Neural progenitor cell (in vitro differentiated cells): ENCODE results near the gene RAD51B. TPM values are rescaled to one million over a fixed set of nuclear protein-coding genes. Genes with fewer than 3 reads are reported as not detected.
A peak's percentile ranks its signal among the peaks of the same experiment; 100 is the strongest.

Source experiments
- DNase-seq: peaks from one replicate; pipeline ENCODE4 v3.0.0-alpha.2; 2016; ENCODE audit warnings: low spot score
- H2AFZ ChIP-seq: fragments of 200-600 bp; sonication (generic); replicated peaks from 2 replicates; pipeline ENCODE4 v1.6.1; 2016; ENCODE audit warnings: antibody characterized with exemption
- H3F3A ChIP-seq: fragments of 200-600 bp; sonication (generic); 2 replicates; pipeline ENCODE4 v1.6.1; 2016; ENCODE audit warnings: antibody characterized with exemption, low read depth
- H3K27ac ChIP-seq: fragments of 200-600 bp; sonication (generic); 2 replicates; pipeline ENCODE4 v1.5.1; 2016; ENCODE audit warnings: mild to moderate bottlenecking
- H3K27me3 ChIP-seq: fragments of 200-600 bp; sonication (generic); 2 replicates; pipeline ENCODE4 v1.6.1; 2016; ENCODE audit warnings: mild to moderate bottlenecking, moderate library complexity
- H3K36me3 ChIP-seq: fragments of 200-600 bp; sonication (generic); 2 replicates; pipeline ENCODE4 v1.5.1; 2016
- H3K4me1 ChIP-seq: fragments of 200-600 bp; sonication (generic); 2 replicates; pipeline ENCODE4 v1.6.1; 2016; ENCODE audit warnings: mixed run types
- H3K4me2 ChIP-seq: fragments of 200-600 bp; sonication (generic); 2 replicates; pipeline ENCODE4 v1.6.1; 2016
- H3K4me3 ChIP-seq: fragments of 200-600 bp; sonication (generic); 2 replicates; pipeline ENCODE4 v1.5.1; 2016
- H3K79me2 ChIP-seq: fragments of 200-600 bp; sonication (generic); 2 replicates; pipeline ENCODE4 v1.6.1; 2016; ENCODE audit warnings: low read depth
- H3K9ac ChIP-seq: fragments of 200-600 bp; sonication (generic); 2 replicates; pipeline ENCODE4 v1.6.1; 2016
- H3K9me3 ChIP-seq: fragments of 200-600 bp; sonication (generic); 2 replicates; pipeline ENCODE4 v1.5.1; 2016; ENCODE audit warnings: low read depth
- H4K20me1 ChIP-seq: fragments of 200-600 bp; sonication (generic); 2 replicates; pipeline ENCODE4 v1.6.1; 2016; ENCODE audit warnings: low read depth
- H3K27ac Mint-ChIP-seq: 3 replicates; pipeline ENCODE4 v1.8.0; 2021; ENCODE audit warnings: mixed read lengths
- H3K27me3 Mint-ChIP-seq: 2 replicates; pipeline ENCODE4 v1.8.0; 2022; ENCODE audit warnings: low read depth, mild to moderate bottlenecking, inconsistent platforms, moderate library complexity, mixed read lengths; ENCODE audit not compliant: insufficient read depth
- H3K36me3 Mint-ChIP-seq: 3 replicates; pipeline ENCODE4 v1.8.0; 2021; ENCODE audit warnings: mixed read lengths
- H3K4me1 Mint-ChIP-seq: 3 replicates; pipeline ENCODE4 v1.8.0; 2021; ENCODE audit warnings: mixed read lengths
- H3K4me3 Mint-ChIP-seq: 3 replicates; pipeline ENCODE4 v1.8.0; 2021; ENCODE audit warnings: mild to moderate bottlenecking, moderate library complexity, mixed read lengths
- H3K9me3 Mint-ChIP-seq: 3 replicates; pipeline ENCODE4 v1.8.0; 2020; ENCODE audit warnings: mixed read lengths
- EZH2 ChIP-seq: fragments of 200-600 bp; sonication (generic); IDR thresholded peaks from 2 replicates; pipeline ENCODE4 v1.6.1; 2017; ENCODE audit warnings: antibody characterized with exemption, mild to moderate bottlenecking, moderate library complexity
- EZH2phosphoT487 ChIP-seq: fragments of 200-600 bp; sonication (generic); IDR thresholded peaks from 2 replicates; pipeline ENCODE4 v1.6.1; 2017; ENCODE audit warnings: antibody characterized with exemption
- total RNA-seq: library from RNA; depleted of rRNA; stranded (reverse); fragments of >200 nt; gene quantifications from 2 replicates; pipeline ENCODE4 v1.2.3, GENCODE V29; 2015; ENCODE audit warnings: low replicate concordance
- TF ChIP-seq, protein P1 (sequence below): fragments of 200-600 bp; sonication (generic); IDR thresholded peaks from 2 replicates; pipeline ENCODE4 v1.5.1; 2017; ENCODE audit warnings: antibody characterized with exemption, mild to moderate bottlenecking

The RAD51B gene
- total RNA-seq, 1 donor from 2014 or later, result 50.5 TPM

DNA sequence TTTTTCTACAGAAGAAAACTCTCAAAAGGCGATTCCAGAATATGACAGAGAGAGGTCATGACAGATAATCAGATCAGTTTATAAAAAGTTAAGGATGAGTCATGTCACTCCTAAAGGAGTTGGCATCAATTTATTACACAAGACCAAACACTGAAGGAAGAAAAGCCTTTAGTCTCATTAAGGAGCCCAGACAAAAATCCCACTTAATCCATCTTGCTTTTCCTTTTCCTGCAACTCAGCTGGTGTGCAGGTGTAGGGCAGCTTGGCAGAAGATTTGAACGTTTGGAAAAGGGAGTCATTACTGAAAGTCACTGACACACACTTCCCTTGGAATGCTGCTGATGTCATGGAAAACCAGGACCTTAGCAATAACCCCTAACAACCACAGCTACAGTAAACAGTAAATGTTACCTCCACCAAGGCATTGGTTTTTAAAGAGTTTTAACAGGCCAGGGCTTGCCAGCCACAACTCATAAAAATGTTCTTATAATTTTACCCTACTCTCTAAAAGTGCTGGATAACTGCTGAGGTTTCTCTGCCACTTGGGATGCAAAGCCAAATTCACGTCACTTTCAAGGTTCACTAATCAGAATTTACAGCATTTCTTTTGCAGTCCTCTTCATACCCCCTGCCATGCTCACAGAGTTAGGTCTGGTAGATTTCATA lies 320.6 kb downstream of the RAD51B start:
- Histone ChIP-seq H3K4me3 (no peak overlapping the region), H3F3A (peaks cover 33% of the 10 kb centered on the region), H2AFZ (no peak overlapping the region), H3K27me3 (no peaks in the 10 kb centered on the region), H3K27ac (peak overlapping the region; percentile 3), H3K79me2 (no peaks in the 10 kb centered on the region), H3K9me3 (no peaks in the 10 kb centered on the region), H3K4me2 (peak overlapping the region; percentile 23), H3K9ac (no peak overlapping the region), H4K20me1 (no peaks in the 10 kb centered on the region), H3K4me1 (peaks cover 45% of the 10 kb centered on the region), H3K36me3 (no peaks in the 10 kb centered on the region)
- no peaks in the 10 kb centered on the region for H3K36me3 Mint-ChIP-seq
- H3K27ac Mint-ChIP-seq, result peak overlapping the region; percentile 99
- H3K4me3 Mint-ChIP-seq, result no peak overlapping the region
- no peaks in the 10 kb centered on the region for H3K9me3 Mint-ChIP-seq
- peaks cover 71% of the 10 kb centered on the region for H3K4me1 Mint-ChIP-seq
- no peaks in the 10 kb centered on the region for H3K27me3 Mint-ChIP-seq
- TF ChIP-seq EZH2phosphoT487 (no peak), EZH2 (no peak)
- TF ChIP-seq, protein P1, sequence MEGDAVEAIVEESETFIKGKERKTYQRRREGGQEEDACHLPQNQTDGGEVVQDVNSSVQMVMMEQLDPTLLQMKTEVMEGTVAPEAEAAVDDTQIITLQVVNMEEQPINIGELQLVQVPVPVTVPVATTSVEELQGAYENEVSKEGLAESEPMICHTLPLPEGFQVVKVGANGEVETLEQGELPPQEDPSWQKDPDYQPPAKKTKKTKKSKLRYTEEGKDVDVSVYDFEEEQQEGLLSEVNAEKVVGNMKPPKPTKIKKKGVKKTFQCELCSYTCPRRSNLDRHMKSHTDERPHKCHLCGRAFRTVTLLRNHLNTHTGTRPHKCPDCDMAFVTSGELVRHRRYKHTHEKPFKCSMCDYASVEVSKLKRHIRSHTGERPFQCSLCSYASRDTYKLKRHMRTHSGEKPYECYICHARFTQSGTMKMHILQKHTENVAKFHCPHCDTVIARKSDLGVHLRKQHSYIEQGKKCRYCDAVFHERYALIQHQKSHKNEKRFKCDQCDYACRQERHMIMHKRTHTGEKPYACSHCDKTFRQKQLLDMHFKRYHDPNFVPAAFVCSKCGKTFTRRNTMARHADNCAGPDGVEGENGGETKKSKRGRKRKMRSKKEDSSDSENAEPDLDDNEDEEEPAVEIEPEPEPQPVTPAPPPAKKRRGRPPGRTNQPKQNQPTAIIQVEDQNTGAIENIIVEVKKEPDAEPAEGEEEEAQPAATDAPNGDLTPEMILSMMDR, result no peak
- DNase-seq, result peak; percentile 47

DNA sequence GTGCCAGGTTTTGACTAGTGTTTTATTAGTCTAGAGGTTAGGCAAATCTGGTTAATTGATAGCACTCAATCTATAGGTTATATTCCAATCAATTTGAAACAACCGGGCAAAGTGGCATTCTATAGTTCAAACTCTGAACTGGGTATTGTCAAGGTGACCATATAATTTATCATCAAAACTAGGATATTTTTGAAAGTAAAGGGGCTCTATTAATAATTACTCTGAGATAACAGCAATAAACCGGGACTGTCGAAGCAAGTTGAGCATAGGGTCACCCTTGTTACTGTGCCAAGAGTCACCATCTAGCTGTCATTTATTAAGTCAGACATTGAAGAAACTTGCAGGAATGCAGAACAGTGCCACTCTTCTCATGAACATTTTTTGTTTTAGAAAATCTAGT lies 321.2 kb downstream of the RAD51B start:
- H3K9me3 Mint-ChIP-seq, result no peaks in the 10 kb centered on the region
- no peaks in the 10 kb centered on the region for H3K36me3 Mint-ChIP-seq
- H3K27ac Mint-ChIP-seq, result peak overlapping the region; percentile 99
- H3K4me1 Mint-ChIP-seq, result peaks cover 68% of the 10 kb centered on the region
- H3K4me3 ChIP-seq, result no peak overlapping the region
- no peak for DNase-seq
- H3K27ac ChIP-seq, result peak overlapping the region; percentile 3
- H3K4me3 Mint-ChIP-seq, result no peak overlapping the region
- peak overlapping the region; percentile 23 for H3K4me2 ChIP-seq
- no peaks in the 10 kb centered on the region for H3K36me3 ChIP-seq
- TF ChIP-seq EZH2 (no peak), EZH2phosphoT487 (no peak)
- TF ChIP-seq, protein P1, result no peak
- H3K27me3 ChIP-seq, result no peaks in the 10 kb centered on the region
- peaks cover 33% of the 10 kb centered on the region for H3F3A ChIP-seq
- H2AFZ ChIP-seq, result no peak overlapping the region
- H3K79me2 ChIP-seq, result no peaks in the 10 kb centered on the region
- H3K4me1 ChIP-seq, result peaks cover 45% of the 10 kb centered on the region
- H3K9me3 ChIP-seq, result no peaks in the 10 kb centered on the region
- no peak overlapping the region for H3K9ac ChIP-seq
- no peaks in the 10 kb centered on the region for H4K20me1 ChIP-seq
- no peaks in the 10 kb centered on the region for H3K27me3 Mint-ChIP-seq

DNA sequence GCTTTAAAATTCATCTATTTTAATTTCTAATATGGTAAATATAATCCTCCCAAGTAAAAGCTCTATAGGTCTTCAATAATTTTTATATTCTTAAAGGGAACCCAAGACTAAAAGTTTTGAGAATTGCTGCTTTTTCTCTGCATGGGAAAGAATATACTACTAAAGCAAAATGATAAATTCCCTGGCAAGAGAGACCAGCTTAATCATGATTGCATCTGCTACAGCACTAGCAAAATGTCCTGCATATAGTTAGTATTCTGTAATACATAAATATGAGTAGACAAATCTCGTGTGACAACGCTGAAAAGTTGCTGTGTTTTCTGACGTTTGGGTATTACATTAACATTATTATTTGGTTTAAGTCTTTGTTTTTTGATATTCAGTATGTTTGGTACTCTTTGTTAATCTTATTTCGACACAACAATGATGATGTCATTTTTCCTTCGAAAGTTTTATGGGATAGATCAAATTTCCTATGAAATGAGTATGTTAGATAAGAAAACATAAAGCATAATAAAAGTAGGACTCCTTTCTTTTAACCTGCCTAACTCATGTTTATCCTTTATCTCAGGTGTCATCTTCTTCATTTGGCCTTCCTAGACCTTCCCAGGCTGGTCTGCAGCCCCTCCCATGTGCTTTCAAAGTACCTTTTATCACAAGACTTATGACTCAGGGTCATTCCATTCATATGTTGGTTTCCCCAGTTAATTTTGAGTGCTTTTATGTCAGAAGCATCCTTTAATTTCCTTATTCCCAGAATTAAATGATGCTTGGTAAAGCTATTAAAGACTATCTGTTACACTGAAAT lies 321.9 kb downstream of the RAD51B start:
- Histone ChIP-seq H3K27me3 (no peaks in the 10 kb centered on the region), H3K4me3 (no peak overlapping the region), H2AFZ (no peak overlapping the region), H3K79me2 (no peaks in the 10 kb centered on the region), H3K9ac (no peak overlapping the region), H3K4me2 (no peak overlapping the region), H3K9me3 (no peaks in the 10 kb centered on the region), H3F3A (peaks cover 33% of the 10 kb centered on the region), H3K36me3 (no peaks in the 10 kb centered on the region), H3K27ac (no peak overlapping the region), H4K20me1 (no peaks in the 10 kb centered on the region), H3K4me1 (peaks cover 45% of the 10 kb centered on the region)
- H3K27me3 Mint-ChIP-seq, result no peaks in the 10 kb centered on the region
- peaks cover 68% of the 10 kb centered on the region for H3K4me1 Mint-ChIP-seq
- H3K4me3 Mint-ChIP-seq, result no peak overlapping the region
- H3K9me3 Mint-ChIP-seq, result no peaks in the 10 kb centered on the region
- TF ChIP-seq, protein P1, result no peak
- TF ChIP-seq EZH2phosphoT487, result no peak
- no peak for TF ChIP-seq EZH2
- no peak for DNase-seq
- H3K27ac Mint-ChIP-seq, result peak overlapping the region; percentile 35
- H3K36me3 Mint-ChIP-seq, result no peaks in the 10 kb centered on the region
